ENCODE data around the gene NGEF. TPM values are rescaled to one million over a fixed set of nuclear protein-coding genes. Genes with fewer than 3 reads are reported as not detected.

Gene NGEF, protein sequence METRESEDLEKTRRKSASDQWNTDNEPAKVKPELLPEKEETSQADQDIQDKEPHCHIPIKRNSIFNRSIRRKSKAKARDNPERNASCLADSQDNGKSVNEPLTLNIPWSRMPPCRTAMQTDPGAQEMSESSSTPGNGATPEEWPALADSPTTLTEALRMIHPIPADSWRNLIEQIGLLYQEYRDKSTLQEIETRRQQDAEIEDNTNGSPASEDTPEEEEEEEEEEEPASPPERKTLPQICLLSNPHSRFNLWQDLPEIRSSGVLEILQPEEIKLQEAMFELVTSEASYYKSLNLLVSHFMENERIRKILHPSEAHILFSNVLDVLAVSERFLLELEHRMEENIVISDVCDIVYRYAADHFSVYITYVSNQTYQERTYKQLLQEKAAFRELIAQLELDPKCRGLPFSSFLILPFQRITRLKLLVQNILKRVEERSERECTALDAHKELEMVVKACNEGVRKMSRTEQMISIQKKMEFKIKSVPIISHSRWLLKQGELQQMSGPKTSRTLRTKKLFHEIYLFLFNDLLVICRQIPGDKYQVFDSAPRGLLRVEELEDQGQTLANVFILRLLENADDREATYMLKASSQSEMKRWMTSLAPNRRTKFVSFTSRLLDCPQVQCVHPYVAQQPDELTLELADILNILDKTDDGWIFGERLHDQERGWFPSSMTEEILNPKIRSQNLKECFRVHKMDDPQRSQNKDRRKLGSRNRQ
- total RNA-seq (2011; cell fraction: chromatin; rRNA removed; ENCODE audit: low replicate concordance), result 0.37 TPM in 1 of 2 replicates, not detected in the other
- total RNA-seq (2011; cell fraction: nucleolus; rRNA removed), result not detected in 2 replicates
- total RNA-seq (2011; cell fraction: nucleoplasm; rRNA removed), result not detected in 2 replicates
- total RNA-seq (2014; rRNA removed) (not detected in 2 replicates), total RNA-seq (2014; rRNA removed; fragmentation: Illumina TruSeq; extraction: Trizol) (not detected in 2 replicates), total RNA-seq (2015; rRNA removed; fragmentation: Illumina TruSeq; extraction: Trizol) (not detected in 2 replicates), total RNA-seq (2021) (0.09 and 0.11 TPM in 2 replicates), polyA plus RNA-seq (2011; rRNA removed) (0.12 and 0.17 TPM in 2 replicates), polyA plus RNA-seq (2014; fragmentation: Illumina TruSeq; extraction: Trizol) (0.07 TPM in 1 of 2 replicates, not detected in the other), polyA plus RNA-seq (2014; fragmentation: Nextera tagmentation; extraction: Ambion mirVana) (not detected), polyA plus RNA-seq (2014; rRNA removed) (0.08 TPM in 1 of 2 replicates, not detected in the other), polyA minus RNA-seq (2011; rRNA and poly(A)+ RNA removed) (0.63 TPM in 1 of 2 replicates, not detected in the other), Bru-seq, nascent RNA (percentile 2 among the genes with signal in this experiment), BruChase-seq, experiment 1, labeled RNA remaining after a 2-hour chase (percentile 2 among the genes with signal in this experiment), BruChase-seq, experiment 2, labeled RNA remaining after a 6-hour chase (percentile 5 among the genes with signal in this experiment)
- 0.06 and 0.10 TPM in 2 replicates for polyA plus RNA-seq (2011; cell fraction: cytosol; rRNA removed)
- polyA plus RNA-seq (2011; cell fraction: nucleus; rRNA removed), result 0.32 and 0.51 TPM in 2 replicates
- polyA plus RNA-seq (2012), result 0.20 and 0.28 TPM in 2 replicates
- not detected in 2 replicates for polyA minus RNA-seq (2011; cell fraction: cytosol; rRNA and poly(A)+ RNA removed)
- not detected in 2 replicates for polyA minus RNA-seq (2011; cell fraction: nucleus; rRNA and poly(A)+ RNA removed)
- long read RNA-seq, experiment 1, result 0 reads
- long read RNA-seq, experiment 2, result 0 reads
- long read RNA-seq, experiment 3, result 0 reads

DNA sequence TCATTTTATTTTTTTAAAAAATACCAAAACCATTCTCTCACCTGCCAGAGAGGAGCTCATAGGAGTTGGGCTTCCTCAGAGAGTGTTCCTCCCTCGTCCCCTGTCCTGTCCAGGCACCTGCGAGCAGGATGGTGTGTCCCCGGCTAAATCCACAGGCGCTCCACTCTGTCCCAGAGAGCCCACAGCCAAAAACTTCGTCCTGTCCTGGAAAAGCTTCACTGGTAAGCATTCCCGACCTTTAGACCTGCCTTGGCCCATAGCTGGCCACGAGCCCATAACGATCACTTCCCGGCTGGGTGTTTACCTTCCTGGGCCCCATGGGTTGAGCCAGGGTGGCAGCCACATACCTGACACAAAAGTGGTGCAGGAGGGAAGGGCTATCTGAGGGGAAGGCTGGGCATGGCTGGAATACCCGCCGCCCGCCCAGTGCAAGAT is at the start of gene NGEF:
Gene NGEF (minus strand): TSS at position 230 of the 435 bp plus-strand sequence. CDS start 38,366 bp downstream, outside the sequence.
- 0% methylated on average over 8 of the region's 12 CpGs for WGBS (ENCODE audit: insufficient coverage, low coverage, missing lambda C conversion rate)
- ATAC-seq, result no peak
- in situ Hi-C loops (cut with MboI), result no loop called here
- no peak for TF ChIP-seq ZNF766 (CRISPR knock-in tag; conservative IDR thresholded peaks at IDR 0.05)
- TF ChIP-seq, protein P1, sequence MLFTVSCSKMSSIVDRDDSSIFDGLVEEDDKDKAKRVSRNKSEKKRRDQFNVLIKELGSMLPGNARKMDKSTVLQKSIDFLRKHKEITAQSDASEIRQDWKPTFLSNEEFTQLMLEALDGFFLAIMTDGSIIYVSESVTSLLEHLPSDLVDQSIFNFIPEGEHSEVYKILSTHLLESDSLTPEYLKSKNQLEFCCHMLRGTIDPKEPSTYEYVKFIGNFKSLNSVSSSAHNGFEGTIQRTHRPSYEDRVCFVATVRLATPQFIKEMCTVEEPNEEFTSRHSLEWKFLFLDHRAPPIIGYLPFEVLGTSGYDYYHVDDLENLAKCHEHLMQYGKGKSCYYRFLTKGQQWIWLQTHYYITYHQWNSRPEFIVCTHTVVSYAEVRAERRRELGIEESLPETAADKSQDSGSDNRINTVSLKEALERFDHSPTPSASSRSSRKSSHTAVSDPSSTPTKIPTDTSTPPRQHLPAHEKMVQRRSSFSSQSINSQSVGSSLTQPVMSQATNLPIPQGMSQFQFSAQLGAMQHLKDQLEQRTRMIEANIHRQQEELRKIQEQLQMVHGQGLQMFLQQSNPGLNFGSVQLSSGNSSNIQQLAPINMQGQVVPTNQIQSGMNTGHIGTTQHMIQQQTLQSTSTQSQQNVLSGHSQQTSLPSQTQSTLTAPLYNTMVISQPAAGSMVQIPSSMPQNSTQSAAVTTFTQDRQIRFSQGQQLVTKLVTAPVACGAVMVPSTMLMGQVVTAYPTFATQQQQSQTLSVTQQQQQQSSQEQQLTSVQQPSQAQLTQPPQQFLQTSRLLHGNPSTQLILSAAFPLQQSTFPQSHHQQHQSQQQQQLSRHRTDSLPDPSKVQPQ (CRISPR knock-in tag; IDR thresholded peaks at IDR 0.05; ENCODE audit: borderline replicate concordance), result no peak
- TF ChIP-seq XRCC5 (IDR thresholded peaks at IDR 0.05; ENCODE audit: low read depth, low read length), result no peak
- TF ChIP-seq, protein P2, sequence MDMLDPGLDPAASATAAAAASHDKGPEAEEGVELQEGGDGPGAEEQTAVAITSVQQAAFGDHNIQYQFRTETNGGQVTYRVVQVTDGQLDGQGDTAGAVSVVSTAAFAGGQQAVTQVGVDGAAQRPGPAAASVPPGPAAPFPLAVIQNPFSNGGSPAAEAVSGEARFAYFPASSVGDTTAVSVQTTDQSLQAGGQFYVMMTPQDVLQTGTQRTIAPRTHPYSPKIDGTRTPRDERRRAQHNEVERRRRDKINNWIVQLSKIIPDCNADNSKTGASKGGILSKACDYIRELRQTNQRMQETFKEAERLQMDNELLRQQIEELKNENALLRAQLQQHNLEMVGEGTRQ (CRISPR knock-in tag; IDR thresholded peaks at IDR 0.05), result no peak
- TF ChIP-seq EGR1 (conservative IDR thresholded peaks at IDR 0.05), result no peak
- TF ChIP-seq ZNF134 (CRISPR knock-in tag; conservative IDR thresholded peaks at IDR 0.05), result no peak
- TF ChIP-seq, protein P3, sequence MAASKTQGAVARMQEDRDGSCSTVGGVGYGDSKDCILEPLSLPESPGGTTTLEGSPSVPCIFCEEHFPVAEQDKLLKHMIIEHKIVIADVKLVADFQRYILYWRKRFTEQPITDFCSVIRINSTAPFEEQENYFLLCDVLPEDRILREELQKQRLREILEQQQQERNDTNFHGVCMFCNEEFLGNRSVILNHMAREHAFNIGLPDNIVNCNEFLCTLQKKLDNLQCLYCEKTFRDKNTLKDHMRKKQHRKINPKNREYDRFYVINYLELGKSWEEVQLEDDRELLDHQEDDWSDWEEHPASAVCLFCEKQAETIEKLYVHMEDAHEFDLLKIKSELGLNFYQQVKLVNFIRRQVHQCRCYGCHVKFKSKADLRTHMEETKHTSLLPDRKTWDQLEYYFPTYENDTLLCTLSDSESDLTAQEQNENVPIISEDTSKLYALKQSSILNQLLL (CRISPR knock-in tag; IDR thresholded peaks at IDR 0.05; ENCODE audit: borderline replicate concordance), result no peak
- TF ChIP-seq PML (IDR thresholded peaks at IDR 0.05; ENCODE audit: low read length), result no peak
- TF ChIP-seq, protein P4, sequence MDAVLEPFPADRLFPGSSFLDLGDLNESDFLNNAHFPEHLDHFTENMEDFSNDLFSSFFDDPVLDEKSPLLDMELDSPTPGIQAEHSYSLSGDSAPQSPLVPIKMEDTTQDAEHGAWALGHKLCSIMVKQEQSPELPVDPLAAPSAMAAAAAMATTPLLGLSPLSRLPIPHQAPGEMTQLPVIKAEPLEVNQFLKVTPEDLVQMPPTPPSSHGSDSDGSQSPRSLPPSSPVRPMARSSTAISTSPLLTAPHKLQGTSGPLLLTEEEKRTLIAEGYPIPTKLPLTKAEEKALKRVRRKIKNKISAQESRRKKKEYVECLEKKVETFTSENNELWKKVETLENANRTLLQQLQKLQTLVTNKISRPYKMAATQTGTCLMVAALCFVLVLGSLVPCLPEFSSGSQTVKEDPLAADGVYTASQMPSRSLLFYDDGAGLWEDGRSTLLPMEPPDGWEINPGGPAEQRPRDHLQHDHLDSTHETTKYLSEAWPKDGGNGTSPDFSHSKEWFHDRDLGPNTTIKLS (IDR thresholded peaks at IDR 0.05; ENCODE audit: borderline replicate concordance, low read depth), result no peak
- TF ChIP-seq TRIM24 (IDR thresholded peaks at IDR 0.05), result no peak

More for the DNA sequence above, at the start of gene NGEF:
- Histone ChIP-seq H2AFZ (ENCODE audit: low read depth, low read length) (no peak within 1 kb of the TSS), H3K9me3 (replicated peaks; ENCODE audit: control insufficient read depth, insufficient read depth, low read depth, low read length) (no peaks in the 10 kb centered on the region), H4K20me1 (replicated peaks; ENCODE audit: control insufficient read depth, insufficient read depth, low read length) (no peaks in the 10 kb centered on the region), H3K79me2 (ENCODE audit: control insufficient read depth, insufficient read depth, low read length) (no peaks in the 10 kb centered on the region), H3K4me3 (no peak within 1 kb of the TSS), H3K4me2 (ENCODE audit: insufficient read depth, low read length) (no peak within 1 kb of the TSS), H3K36me3 (ENCODE audit: control insufficient read depth, insufficient read depth, low read length) (no peaks in the 10 kb centered on the region), H3K9me1 (ENCODE audit: control insufficient read depth, insufficient read depth, low read length) (no peaks in the 10 kb centered on the region), H3K27ac (ENCODE audit: extremely low read depth, low read depth, low read length) (no peak within 1 kb of the TSS), H3K9ac (ENCODE audit: insufficient read depth in 1 of 2, low read depth in 2 of 2, low read length in 2 of 2) (no peak within 1 kb of the TSS; a peak in 1 of 4 replicates), H3K27me3 (ENCODE audit: control insufficient read depth in 2 of 2, insufficient read depth in 2 of 2, low read length in 2 of 2) (peaks cover 0 to 15% of the 10 kb centered on the region in 2 experiments; a peak in 2 of 5 replicates), H3K4me1 (replicated peaks in 1 of 2; ENCODE audit: control insufficient read depth in 2 of 2, insufficient read depth in 2 of 2, low read length in 2 of 2) (no peaks in the 10 kb centered on the region)
- BruUV-seq (replicated peaks), result no TSS peak
- ChIA-PET CTCF (ENCODE audit: low intra/inter-chr PET ratio) (no interaction called here), POLR2A (interaction anchor here (0.6 kb wide), 1 partner anchor 122 kb away, joined by 3 read pairs; no protein-coding TSS in a partner anchor)
- no peak for FAIRE-seq
- DNase-seq (ENCODE audit: extremely low read depth in 1 of 4, low spot score in 3 of 4), result no peak
- intact Hi-C loops (cut with micrococcal nuclease), result no loop called here

Measured in K562 (cell line).